ENCODE measurements around the gene CLSTN2.

- no peak for TF ChIP-seq CTCF (conservative IDR thresholded peaks at IDR 0.05; ENCODE audit: low read depth, low read length)
- no peak for TF ChIP-seq EZH2 (IDR thresholded peaks at IDR 0.05; ENCODE audit: low read length, unreplicated experiment)
Measured at GRCh38 chr3:140527156-140527555, 592.2 kb downstream of the CLSTN2 start.

All from PC-3 (cell line).